Peyer's patch (tissue), 4 donors: ENCODE measurements around the gene PILRB.

Source experiments
- CTCF ChIP-seq, 6 experiments: fragments of 450-650 bp in 4 of 6; fragments of 200-600 bp in 2 of 6; sonication (generic) in 1 of 6; IDR thresholded peaks; one replicate each; pipeline ENCODE4 v1.5.1; 2017 to 2019; ENCODE audit warnings: antibody characterized with exemption in 6 of 6, mild to moderate bottlenecking in 3 of 6, moderate library complexity in 1 of 6
- POLR2A ChIP-seq, 2 donors: fragments of 450-650 bp; IDR thresholded peaks; one replicate each; pipeline ENCODE4 v1.5.1; 2017; ENCODE audit warnings: antibody characterized with exemption in 2 of 2, mild to moderate bottlenecking in 2 of 2, moderate library complexity in 2 of 2

- TF ChIP-seq CTCF (IDR thresholded peaks at IDR 0.05) (no peak), POLR2A (IDR thresholded peaks at IDR 0.05) (no peak)
Measured at GRCh38 chr7:100342765-100343164, 15.2 kb upstream of the PILRB start.
